ENCODE data around the gene LAMTOR5.

LAMTOR5 gene
- total RNA-seq, result 21.7 to 43.7 (median 31.2) reads per million in 3 donors

DNA sequence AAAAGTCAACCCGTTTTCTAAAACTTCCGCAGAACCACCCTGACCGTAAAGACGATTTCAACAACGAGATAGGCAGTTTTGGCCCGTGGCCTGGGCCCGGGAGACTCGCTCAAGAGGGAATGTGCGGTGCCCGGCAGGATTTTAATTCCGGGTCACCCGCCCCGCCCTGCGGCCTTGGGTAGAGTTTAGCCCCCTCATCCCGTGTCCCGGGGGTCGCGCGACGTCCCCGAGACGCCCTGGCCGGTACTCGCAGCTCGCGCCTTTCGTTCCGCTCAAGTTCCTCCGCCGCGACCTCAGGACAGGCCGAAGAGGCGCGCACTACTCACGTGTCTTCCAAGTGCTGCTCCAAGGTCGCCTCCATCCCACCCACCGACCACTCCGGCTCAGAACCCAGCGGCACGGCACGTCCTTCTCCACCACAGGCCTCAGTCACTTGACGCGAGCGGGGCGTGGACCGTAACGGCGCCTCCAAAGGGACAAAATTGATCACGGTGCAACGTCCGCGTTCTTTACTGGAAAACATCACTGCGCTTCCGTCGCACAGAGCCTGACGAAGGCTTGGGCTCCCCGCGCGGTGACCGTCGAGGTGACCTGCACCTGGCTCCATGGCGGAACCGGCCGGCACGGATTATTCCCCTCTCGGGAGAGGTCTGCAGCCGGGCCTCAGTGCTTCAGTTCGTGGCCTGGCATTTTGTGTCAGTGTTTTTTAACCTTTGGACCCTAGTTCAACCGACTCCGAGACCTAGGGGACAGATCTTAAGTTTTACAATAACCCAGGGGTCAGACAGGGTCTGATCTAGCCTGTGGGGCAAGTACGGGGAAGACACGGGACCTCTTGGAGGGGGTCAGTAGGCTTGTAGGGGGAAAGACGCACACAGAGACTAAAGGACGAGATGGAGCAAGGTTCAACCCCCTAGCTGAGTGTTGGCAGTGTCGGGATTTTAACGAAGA is at the start of gene LAMTOR5:
Gene LAMTOR5 (minus strand): TSS at position 435 of the 951 bp plus-strand sequence. CDS start 74 bp downstream, at position 361.
- Histone ChIP-seq H3K27ac (ENCODE audit: insufficient read depth, low read length, poor library complexity, severe bottlenecking) (peak within 1 kb of the TSS; percentile 83), H3K9me3 (ENCODE audit: control insufficient read depth, low read length) (no peaks in the 10 kb centered on the region), H3K4me3 (ENCODE audit: insufficient read depth, low read depth, low read length, poor library complexity, severe bottlenecking) (peak within 1 kb of the TSS; percentile 94), H3K4me1 (ENCODE audit: control insufficient read depth, insufficient read depth, low read length, poor library complexity, severe bottlenecking) (peaks cover 8% of the 10 kb centered on the region), H3K27me3 (replicated peaks; ENCODE audit: control insufficient read depth, insufficient read depth, low read length, poor library complexity, severe bottlenecking) (no peaks in the 10 kb centered on the region), H3K36me3 (ENCODE audit: control insufficient read depth, insufficient read depth, low read length) (peaks cover 27% of the 10 kb centered on the region)
- peak; percentile 80 to 85 (median 84) for DNase-seq

GRCh38 chr1:110457206-110457605 is 49.7 kb upstream of the LAMTOR5 start:
- Histone ChIP-seq H3K9me3 (ENCODE audit: control insufficient read depth, low read length) (no peaks in the 10 kb centered on the region), H3K4me1 (ENCODE audit: control insufficient read depth, insufficient read depth, low read length, poor library complexity, severe bottlenecking) (no peaks in the 10 kb centered on the region), H3K27ac (ENCODE audit: insufficient read depth, low read length, poor library complexity, severe bottlenecking) (no peak overlapping the region), H3K36me3 (ENCODE audit: control insufficient read depth, insufficient read depth, low read length) (no peaks in the 10 kb centered on the region), H3K4me3 (ENCODE audit: insufficient read depth, low read depth, low read length, poor library complexity, severe bottlenecking) (no peak overlapping the region), H3K27me3 (replicated peaks; ENCODE audit: control insufficient read depth, insufficient read depth, low read length, poor library complexity, severe bottlenecking) (no peaks in the 10 kb centered on the region)
- no peak for DNase-seq

GRCh38 chr1:110455151-110455550 is 47.7 kb upstream of the LAMTOR5 start:
- Histone ChIP-seq H3K4me3 (ENCODE audit: insufficient read depth, low read depth, low read length, poor library complexity, severe bottlenecking) (no peak overlapping the region), H3K27me3 (replicated peaks; ENCODE audit: control insufficient read depth, insufficient read depth, low read length, poor library complexity, severe bottlenecking) (no peaks in the 10 kb centered on the region), H3K9me3 (ENCODE audit: control insufficient read depth, low read length) (no peaks in the 10 kb centered on the region), H3K4me1 (ENCODE audit: control insufficient read depth, insufficient read depth, low read length, poor library complexity, severe bottlenecking) (no peaks in the 10 kb centered on the region), H3K36me3 (ENCODE audit: control insufficient read depth, insufficient read depth, low read length) (no peaks in the 10 kb centered on the region), H3K27ac (ENCODE audit: insufficient read depth, low read length, poor library complexity, severe bottlenecking) (no peak overlapping the region)
- DNase-seq, result no peak

GRCh38 chr1:110454328-110454727 is 46.8 kb upstream of the LAMTOR5 start:
- Histone ChIP-seq H3K27me3 (replicated peaks; ENCODE audit: control insufficient read depth, insufficient read depth, low read length, poor library complexity, severe bottlenecking) (no peaks in the 10 kb centered on the region), H3K4me1 (ENCODE audit: control insufficient read depth, insufficient read depth, low read length, poor library complexity, severe bottlenecking) (no peaks in the 10 kb centered on the region), H3K36me3 (ENCODE audit: control insufficient read depth, insufficient read depth, low read length) (no peaks in the 10 kb centered on the region)

GRCh38 chr1:110453829-110454228 is 46.3 kb upstream of the LAMTOR5 start:
- no peak for DNase-seq
- no peaks in the 10 kb centered on the region for H3K9me3 ChIP-seq (ENCODE audit: control insufficient read depth, low read length)

More at GRCh38 chr1:110454328-110454727, 46.8 kb upstream of the LAMTOR5 start:
- no peak for DNase-seq
- H3K27ac ChIP-seq (ENCODE audit: insufficient read depth, low read length, poor library complexity, severe bottlenecking), result no peak overlapping the region
- no peaks in the 10 kb centered on the region for H3K9me3 ChIP-seq (ENCODE audit: control insufficient read depth, low read length)
- H3K4me3 ChIP-seq (ENCODE audit: insufficient read depth, low read depth, low read length, poor library complexity, severe bottlenecking), result no peak overlapping the region

GRCh38 chr1:110452330-110452729 is 44.8 kb upstream of the LAMTOR5 start:
- Histone ChIP-seq H3K9me3 (ENCODE audit: control insufficient read depth, low read length) (no peaks in the 10 kb centered on the region), H3K27ac (ENCODE audit: insufficient read depth, low read length, poor library complexity, severe bottlenecking) (no peak overlapping the region), H3K4me1 (ENCODE audit: control insufficient read depth, insufficient read depth, low read length, poor library complexity, severe bottlenecking) (no peaks in the 10 kb centered on the region), H3K27me3 (replicated peaks; ENCODE audit: control insufficient read depth, insufficient read depth, low read length, poor library complexity, severe bottlenecking) (no peaks in the 10 kb centered on the region), H3K36me3 (ENCODE audit: control insufficient read depth, insufficient read depth, low read length) (no peaks in the 10 kb centered on the region), H3K4me3 (ENCODE audit: insufficient read depth, low read depth, low read length, poor library complexity, severe bottlenecking) (no peak overlapping the region)
- DNase-seq, result no peak

More at GRCh38 chr1:110453829-110454228, 46.3 kb upstream of the LAMTOR5 start:
- Histone ChIP-seq H3K4me1 (ENCODE audit: control insufficient read depth, insufficient read depth, low read length, poor library complexity, severe bottlenecking) (no peaks in the 10 kb centered on the region), H3K27me3 (replicated peaks; ENCODE audit: control insufficient read depth, insufficient read depth, low read length, poor library complexity, severe bottlenecking) (no peaks in the 10 kb centered on the region), H3K4me3 (ENCODE audit: insufficient read depth, low read depth, low read length, poor library complexity, severe bottlenecking) (no peak overlapping the region), H3K27ac (ENCODE audit: insufficient read depth, low read length, poor library complexity, severe bottlenecking) (no peak overlapping the region), H3K36me3 (ENCODE audit: control insufficient read depth, insufficient read depth, low read length) (no peaks in the 10 kb centered on the region)

DNA sequence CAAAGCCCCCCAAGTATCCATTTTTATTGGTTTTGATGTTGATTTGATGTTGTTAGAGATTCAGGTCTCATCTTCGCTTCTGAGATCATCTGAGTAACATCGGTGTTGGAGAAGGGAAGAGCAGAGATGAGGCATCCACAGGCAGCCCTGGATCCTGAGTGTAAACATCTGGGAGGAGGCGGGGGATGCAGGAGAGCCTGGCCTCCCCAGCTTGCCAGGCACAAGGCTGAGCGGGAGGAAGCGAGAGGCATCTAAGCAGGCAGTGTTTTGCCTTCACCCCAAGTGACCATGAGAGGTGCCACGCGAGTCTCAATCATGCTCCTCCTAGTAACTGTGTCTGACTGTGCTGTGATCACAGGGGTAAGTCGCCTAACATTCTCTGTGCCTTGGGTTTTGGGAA is 43.4 kb upstream of the LAMTOR5 start, which contains the start of gene PROK1:
Gene PROK1 (plus strand): TSS at position 221 of the 400 bp plus-strand sequence. CDS start 68 bp downstream, at position 289.
- Histone ChIP-seq H3K4me3 (ENCODE audit: insufficient read depth, low read depth, low read length, poor library complexity, severe bottlenecking) (no peak within 1 kb of the TSS), H3K36me3 (ENCODE audit: control insufficient read depth, insufficient read depth, low read length) (no peaks in the 10 kb centered on the region), H3K27ac (ENCODE audit: insufficient read depth, low read length, poor library complexity, severe bottlenecking) (no peak within 1 kb of the TSS), H3K9me3 (ENCODE audit: control insufficient read depth, low read length) (no peaks in the 10 kb centered on the region), H3K27me3 (replicated peaks; ENCODE audit: control insufficient read depth, insufficient read depth, low read length, poor library complexity, severe bottlenecking) (no peaks in the 10 kb centered on the region), H3K4me1 (ENCODE audit: control insufficient read depth, insufficient read depth, low read length, poor library complexity, severe bottlenecking) (no peaks in the 10 kb centered on the region)
- no peak for DNase-seq

GRCh38 chr1:110449661-110450651 is 42.5 kb upstream of the LAMTOR5 start:
- Histone ChIP-seq H3K4me3 (ENCODE audit: insufficient read depth, low read depth, low read length, poor library complexity, severe bottlenecking) (no peak overlapping the region), H3K9me3 (ENCODE audit: control insufficient read depth, low read length) (no peaks in the 10 kb centered on the region), H3K4me1 (ENCODE audit: control insufficient read depth, insufficient read depth, low read length, poor library complexity, severe bottlenecking) (no peaks in the 10 kb centered on the region), H3K27ac (ENCODE audit: insufficient read depth, low read length, poor library complexity, severe bottlenecking) (no peak overlapping the region), H3K36me3 (ENCODE audit: control insufficient read depth, insufficient read depth, low read length) (no peaks in the 10 kb centered on the region), H3K27me3 (replicated peaks; ENCODE audit: control insufficient read depth, insufficient read depth, low read length, poor library complexity, severe bottlenecking) (no peaks in the 10 kb centered on the region)
- no peak for DNase-seq

DNA sequence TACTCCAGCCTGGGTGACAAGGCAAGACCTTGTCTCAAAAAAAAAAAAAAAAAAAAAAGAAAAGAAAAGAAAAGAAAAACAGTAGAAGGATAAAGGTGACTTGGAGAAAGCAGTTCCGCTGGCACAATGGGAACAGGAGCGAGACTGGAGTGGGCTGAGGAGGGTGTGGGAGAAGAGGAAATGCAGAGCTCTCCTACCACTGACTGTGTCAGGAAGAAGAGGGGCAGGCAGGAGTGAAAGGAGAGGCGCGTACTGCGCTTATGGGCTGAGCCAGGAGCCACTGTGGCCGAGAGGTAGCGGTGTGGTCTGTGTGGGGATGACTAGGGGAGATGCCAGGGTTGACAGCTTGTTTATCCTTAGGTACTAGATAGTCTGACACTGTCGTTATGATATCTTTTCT is 37.1 kb upstream of the LAMTOR5 start:
- Histone ChIP-seq H3K4me1 (ENCODE audit: control insufficient read depth, insufficient read depth, low read length, poor library complexity, severe bottlenecking) (no peaks in the 10 kb centered on the region), H3K27me3 (replicated peaks; ENCODE audit: control insufficient read depth, insufficient read depth, low read length, poor library complexity, severe bottlenecking) (no peaks in the 10 kb centered on the region), H3K4me3 (ENCODE audit: insufficient read depth, low read depth, low read length, poor library complexity, severe bottlenecking) (no peak overlapping the region), H3K9me3 (ENCODE audit: control insufficient read depth, low read length) (no peaks in the 10 kb centered on the region), H3K36me3 (ENCODE audit: control insufficient read depth, insufficient read depth, low read length) (no peaks in the 10 kb centered on the region), H3K27ac (ENCODE audit: insufficient read depth, low read length, poor library complexity, severe bottlenecking) (no peak overlapping the region)
- DNase-seq, result no peak
